Activated naive CD4-positive, alpha-beta T cell treated with Interleukin-2 at 50 U/mL for 16 hours (primary cell): ENCODE results near the gene GJA8.
"Not testable (repeated sequence)": the region's sequence is repeated elsewhere in the genome, so short reads cannot be mapped to it uniquely, and the experiment has no call there.

Experiments
- DNase-seq: peaks from one replicate; pipeline ENCODE4 v3.0.0-alpha.2; 2020

Gene GJA8

DNA sequence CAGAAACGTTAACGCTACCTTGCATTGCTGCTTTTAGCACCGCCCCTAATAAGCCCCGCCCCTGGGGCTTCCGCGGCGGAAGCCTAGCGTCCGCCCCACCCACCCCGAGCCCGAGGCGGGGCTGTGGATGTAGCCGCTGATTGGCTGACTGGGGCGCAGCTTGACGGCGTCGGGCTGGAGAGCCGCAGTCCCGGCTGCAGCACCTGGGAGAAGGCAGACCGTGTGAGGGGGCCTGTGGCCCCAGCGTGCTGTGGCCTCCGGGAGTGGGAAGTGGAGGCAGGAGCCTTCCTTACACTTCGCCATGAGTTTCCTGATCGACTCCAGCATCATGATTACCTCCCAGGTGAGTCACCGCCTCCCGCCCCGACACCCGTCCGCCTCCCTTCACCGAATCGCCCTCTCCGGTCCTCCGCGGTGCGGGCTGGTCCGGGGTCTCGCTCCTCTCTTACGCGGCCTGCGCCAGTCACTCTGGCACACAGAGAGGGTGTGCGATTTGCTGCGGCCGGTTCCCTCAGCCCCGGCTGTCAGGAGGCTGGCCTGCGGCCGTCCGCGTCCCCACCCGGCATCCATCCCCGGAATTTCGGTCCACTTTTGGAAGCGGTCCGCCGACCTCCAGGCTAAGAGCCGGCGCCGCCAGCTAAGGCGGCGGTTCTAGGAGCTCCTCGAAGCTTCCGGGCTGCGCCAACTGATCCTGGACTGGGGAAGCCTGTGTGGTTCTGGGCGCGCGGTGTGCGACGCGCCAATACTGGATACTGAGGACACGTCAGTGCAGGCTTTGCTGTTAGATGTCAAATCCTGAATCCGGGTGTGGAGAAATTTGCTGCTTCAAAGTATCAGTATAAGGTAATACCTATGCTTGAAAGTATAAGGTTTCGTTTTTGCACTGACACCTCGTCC is 25.9 kb downstream of the GJA8 start, which contains the start of gene GPR89B:
GPR89B (plus strand) TSS at position 185 of the 897 bp plus-strand sequence; CDS start at position 302, 117 bp downstream.
- DNase-seq = peak; percentile 93

DNA sequence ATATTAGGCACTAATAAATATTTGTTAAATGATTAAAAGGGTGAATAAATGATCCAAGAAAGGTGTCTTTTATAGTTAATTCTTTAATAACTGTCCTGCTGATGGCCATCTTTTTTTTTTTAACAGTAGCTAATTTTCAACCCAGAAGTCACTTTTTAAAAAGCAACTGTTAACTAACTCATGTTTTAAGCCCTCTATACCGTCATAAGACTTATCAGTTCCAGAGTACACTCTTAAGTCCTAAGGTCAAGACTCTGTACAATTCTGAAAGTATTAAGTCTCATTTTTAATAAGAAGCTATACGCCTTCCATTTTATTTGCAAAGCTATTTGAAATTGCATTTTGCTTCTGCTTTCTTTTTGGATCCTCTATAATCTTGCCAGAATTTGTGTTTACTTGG is 28.5 kb downstream of the GJA8 start:
- not testable (repeated sequence) for DNase-seq

DNA sequence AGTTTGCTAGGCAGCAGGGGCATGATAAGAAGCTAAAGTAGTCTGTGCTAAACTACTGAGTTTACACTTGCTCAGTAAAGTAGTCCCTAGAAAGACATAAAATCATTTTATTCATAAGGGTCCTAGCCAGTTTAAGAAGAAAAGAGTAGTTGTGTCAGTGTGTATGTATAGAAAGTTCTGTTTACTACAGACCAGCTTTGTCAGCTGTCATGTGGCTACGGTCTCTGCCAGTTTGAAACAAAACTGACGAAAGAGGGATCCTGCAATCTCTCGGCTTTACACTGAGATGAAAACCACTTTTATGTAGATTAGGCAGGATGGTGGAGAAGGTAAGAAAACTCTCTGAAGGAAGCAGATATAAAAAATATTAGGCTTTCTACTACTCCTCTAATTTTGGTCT is 32.7 kb downstream of the GJA8 start:
- not testable (repeated sequence) for DNase-seq

DNA sequence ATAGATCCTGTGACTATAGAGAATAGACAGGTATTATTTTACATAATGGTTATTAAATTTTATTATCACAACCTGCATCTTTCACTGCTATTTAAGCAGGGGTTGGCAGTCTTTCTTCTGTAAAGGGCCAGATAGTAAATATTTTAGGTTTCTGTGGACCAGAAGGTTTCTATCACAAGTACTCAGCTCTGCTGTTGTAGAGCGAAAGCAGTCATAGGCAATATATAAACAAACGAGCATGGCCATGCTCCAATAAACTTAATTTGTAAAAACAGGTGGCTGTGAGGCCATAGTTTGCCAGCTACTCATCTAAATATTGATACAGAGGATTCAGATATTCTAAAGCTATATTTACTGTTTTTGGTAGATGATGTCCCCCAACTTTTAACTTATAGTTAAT is 37.9 kb downstream of the GJA8 start:
- not testable (repeated sequence) for DNase-seq

DNA sequence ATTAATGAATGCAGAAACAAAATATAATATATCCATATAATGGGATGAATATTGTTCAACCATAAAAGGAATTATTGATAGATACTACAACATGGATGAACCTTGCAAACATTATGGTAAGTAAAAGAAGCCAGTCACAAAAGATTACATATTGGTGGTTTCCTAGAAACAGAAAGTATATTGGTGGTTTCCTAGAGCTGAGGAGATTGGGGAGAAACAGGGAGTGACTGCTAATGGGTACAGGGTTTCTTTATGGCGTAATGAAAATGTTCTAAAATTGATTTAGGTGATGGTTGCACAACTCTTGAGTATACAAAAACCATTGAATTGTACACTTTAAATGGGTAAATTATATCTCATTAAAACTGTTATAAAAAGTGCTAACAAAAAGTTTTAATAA is 40.0 kb downstream of the GJA8 start:
- DNase-seq = not testable (repeated sequence)

DNA sequence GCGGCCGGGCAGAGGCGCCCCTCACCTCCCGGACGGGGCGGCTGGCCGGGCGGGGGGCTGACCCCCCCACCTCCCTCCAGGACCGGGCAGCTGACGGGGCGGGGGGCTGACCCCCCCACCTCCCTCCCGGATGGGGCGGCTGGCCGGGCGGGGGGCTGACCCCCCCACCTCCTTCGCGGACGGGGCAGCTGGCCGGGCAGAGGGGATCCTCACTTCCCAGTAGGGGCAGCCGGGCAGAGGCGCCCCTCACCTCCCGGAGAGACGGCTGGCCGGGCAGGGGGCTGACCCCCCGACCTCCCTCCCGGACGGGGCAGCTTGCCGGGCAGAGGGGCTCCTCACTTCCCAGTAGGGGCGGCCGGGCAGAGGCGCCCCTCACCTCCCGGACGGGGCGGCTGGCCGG is 46.9 kb downstream of the GJA8 start:
- not testable (repeated sequence) for DNase-seq
